Nucleus accumbens (tissue), 56 donors: Measurements from ENCODE around the gene DEXI.
A peak's percentile ranks its signal among the peaks of the same experiment; 100 is the strongest.
"Not testable (repeated sequence)": the region's sequence is repeated elsewhere in the genome, so short reads cannot be mapped to it uniquely, and the experiment has no call there.

Experiments
- DNase-seq, 56 donors: peaks; one replicate each; lab custom pipeline; 2025; lab: John Stamatoyannopoulos, UW

DEXI gene

DNA sequence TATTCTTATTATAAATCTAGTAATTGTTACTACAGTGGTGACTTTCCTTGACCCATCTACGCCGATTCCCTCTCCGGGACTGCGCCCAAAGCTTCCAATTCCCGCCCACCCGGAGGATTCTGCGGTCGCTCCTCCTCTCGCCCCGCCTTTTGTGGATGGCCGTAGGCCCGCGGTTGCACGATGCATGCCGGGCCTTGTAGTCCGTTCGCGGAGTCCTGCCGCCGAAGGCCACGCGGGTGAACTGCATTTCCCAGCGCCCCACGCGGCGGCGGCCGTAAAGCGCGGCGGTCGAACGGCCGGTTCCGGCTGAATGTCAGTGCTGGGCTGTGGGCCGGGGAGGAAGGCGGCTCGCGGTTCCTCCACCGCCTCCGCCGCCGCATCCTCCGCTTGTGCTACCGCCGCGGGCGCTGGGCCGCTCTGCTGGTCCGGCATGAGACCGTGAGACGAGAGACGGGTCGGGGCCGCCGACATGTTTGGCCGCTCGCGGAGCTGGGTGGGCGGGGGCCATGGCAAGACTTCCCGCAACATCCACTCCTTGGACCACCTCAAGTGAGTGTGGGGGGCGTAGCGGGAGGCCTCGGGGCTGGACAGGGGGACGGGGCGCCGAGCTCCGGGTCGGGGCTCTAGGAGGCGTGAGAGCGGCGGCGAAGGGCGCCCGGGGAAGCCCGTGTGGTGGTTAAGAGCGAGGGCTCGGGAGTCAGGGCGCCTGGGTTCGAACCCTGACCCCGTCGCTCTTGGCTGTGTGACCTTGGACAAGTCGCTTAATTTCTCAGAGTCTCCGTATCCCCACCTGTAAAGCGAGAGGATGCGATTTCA is 2.2 kb upstream of the DEXI start, which contains the start of gene CLEC16A:
CLEC16A (plus strand) TSS at position 316 of the 816 bp plus-strand sequence; CDS start at position 470, 154 bp downstream.
- peak; percentile 87 to 99 (median 97) for DNase-seq

DNA sequence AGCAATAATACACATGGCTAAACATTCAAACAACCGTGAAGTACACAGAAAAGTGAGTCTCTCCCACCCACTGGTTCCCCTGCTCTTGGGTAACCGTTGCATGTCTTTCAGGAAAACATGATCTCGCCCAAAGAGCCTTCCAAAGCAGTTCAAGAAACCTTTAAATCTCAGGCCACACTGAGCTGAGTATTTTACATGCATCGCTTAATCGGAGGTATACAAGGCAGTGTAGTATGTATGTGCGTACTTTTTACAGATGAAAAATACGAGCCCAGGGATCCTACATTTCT is 741 bp upstream of the DEXI start:
- no peak for DNase-seq

DNA sequence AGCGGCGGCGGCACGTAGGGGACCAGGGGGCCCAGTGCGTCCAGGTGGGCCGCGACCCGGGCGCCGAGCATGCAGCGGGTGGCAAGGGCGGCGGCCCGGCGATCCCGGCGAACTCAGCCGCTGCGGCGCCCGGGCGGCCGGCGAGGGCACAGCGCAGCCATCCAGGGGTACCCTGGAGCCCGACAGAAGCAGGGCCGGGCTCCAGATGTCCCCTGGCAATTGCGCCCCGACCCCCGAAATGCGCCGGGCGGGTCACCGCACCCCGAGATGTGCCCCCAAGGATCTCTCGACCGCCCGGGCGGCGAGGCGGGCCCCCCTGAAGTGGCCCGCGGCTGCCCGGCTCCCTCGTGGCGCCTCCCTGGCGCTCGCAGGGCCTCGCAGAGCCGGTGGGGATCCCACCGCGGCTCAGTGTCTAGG is 325 bp downstream of the DEXI start:
- not testable (repeated sequence) for DNase-seq

DNA sequence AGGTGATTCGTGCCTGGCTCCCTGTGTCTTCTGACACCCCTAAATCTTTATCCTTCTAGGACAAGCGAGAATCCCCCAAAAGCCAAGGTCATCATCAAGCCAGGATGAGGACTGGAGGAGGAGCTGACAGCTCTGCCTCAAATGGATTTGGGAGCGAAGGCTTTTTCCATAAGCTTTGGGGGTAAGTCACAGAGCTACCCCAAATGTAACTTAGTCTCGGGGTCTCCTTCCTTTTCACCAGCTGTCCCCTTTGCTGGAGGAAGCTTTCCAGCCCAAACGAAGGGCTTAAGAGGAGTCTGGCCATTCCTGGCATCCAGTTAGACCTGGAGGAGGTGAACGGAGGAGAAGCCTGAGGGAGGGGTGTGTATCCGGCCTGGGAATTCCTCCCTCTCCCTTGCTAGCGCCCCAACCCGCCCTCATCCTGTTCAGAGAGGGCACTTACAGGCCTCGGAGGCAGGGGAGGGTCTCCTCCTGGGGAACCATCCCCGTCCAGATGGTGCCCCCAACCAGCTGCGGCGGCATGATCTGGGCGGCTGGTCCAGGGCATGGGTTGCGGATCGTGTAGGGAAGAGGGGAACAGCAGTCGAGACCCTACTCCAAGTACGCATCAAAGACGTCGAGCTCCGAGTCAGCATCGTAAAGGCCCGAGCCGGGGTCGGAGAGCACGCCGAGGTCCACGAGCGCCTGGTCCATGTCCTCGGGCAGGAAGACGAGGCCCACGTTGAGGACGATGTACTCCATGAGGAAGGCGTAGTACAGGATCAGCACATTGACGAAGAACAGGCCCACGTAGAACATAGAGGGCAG is 938 bp downstream of the DEXI start:
- peak in 6 of 56 donors; percentile 12 to 26 (median 14) for DNase-seq

DNA sequence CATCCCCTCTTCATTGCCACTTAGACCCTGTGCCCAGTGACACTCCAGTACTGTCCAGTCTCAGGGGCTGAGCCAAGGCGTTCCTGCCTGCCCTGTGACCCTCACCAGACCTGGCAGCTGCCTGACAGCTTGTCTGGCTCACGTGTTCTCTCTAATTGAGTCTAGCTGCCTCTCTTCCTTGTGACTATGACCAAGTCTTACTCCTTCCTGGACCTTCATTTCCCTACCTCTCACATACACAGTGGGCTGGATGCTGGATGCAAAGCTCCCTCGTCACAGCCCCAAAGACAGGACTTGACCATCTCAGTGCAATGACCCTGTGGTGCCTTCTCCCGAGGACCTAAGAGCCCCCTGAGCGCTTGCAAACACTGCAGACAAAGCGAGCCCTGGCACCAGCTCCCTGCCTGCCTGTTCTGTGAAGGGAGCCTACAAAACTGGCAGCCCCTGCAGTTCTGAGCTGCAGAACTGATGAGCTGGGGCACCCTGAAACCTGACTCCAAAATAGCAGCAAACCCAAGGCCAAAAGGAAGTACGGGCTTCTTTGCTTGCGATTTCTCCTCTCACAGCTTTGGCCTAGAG is 1.7 kb downstream of the DEXI start:
- DNase-seq, result peak in 9 of 56 donors; percentile 4 to 42 (median 28)

DNA sequence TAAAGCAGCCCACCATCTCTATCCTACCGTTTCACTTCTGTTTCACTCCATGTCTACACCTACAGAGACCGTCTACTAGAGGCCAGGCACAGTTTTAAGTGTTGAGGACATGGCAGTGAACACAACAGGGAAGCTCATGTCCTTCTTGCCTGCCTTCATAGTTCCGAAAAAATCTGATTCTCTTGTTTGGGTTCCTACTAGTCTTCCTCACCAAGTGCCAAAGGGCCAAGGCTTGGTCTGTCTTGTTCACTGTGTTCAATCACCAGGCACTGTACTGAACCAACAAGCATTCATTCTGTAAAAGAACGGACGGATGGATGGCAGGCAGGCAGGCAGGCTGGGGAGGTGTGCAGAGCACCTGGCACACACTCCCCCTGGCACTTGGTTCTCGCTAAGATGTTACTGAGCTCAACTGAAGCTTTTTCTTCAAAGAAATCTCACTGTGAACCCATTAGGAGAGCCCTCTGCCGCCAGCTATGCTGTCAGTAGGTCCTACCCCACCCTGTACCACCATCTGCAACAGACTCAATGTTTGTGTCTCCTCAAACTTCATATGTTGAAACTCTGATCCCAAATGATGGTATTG is 2.5 kb downstream of the DEXI start:
- DNase-seq, result no peak

DNA sequence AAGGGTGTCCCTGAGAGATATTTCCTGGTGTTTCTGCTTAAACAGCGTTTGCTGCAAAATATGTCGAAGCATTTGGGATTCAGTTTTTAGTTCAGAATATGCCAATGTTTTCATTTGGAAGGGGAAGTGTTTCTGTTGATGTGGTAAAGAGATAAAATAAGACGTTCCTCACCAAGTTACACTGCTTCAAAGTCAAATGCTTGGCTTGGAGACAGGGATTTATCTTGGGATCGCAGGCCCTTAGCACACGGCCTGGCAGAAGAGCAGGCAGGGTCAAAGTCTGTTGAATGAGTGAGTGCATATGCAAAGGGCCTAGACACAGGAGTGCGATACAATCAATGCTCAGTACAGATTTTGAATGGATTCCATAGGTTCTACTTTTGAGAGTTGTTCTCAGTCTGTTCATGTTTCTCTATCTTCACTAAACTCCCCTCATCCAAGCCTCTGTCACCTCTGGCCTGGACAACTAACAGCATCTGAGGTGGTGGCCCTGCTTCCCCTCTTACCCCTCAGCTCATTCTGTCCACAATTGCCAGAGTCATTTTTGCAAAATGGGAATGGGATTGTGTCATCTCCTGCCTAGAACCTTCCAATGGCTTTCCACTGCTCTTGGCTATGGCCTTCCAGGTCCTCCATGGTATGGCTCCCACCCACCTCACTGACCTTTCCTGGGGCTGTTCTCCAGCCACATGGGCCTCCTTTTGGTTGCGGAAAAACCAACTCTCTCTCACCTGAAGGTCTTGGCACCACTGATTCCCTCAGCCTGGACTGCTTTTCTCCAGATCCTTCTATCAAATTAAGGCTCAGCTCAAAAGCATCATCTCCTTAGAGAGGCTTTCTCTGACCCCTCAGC is 3.2 kb downstream of the DEXI start:
- DNase-seq, result no peak

DNA sequence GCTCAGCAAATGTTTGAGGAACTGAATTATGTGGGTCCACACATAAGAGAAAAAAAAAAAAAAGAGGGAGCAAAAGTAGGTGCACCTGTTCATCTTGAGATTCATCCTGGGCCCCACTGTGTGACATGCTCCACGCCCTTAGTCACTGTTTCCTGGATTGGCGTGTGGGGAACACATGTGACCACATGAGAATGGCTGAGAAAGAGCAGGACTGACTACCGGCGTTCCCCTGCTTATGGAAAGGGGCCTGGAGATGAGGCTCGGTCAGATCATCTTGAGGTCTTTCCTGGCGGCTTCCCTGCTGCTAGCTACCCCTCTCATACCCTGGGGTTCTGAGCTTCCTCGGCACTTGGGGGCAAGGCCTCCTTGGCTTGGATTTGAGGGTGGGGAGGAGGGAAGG is 3.9 kb downstream of the DEXI start:
- no peak for DNase-seq

DNA sequence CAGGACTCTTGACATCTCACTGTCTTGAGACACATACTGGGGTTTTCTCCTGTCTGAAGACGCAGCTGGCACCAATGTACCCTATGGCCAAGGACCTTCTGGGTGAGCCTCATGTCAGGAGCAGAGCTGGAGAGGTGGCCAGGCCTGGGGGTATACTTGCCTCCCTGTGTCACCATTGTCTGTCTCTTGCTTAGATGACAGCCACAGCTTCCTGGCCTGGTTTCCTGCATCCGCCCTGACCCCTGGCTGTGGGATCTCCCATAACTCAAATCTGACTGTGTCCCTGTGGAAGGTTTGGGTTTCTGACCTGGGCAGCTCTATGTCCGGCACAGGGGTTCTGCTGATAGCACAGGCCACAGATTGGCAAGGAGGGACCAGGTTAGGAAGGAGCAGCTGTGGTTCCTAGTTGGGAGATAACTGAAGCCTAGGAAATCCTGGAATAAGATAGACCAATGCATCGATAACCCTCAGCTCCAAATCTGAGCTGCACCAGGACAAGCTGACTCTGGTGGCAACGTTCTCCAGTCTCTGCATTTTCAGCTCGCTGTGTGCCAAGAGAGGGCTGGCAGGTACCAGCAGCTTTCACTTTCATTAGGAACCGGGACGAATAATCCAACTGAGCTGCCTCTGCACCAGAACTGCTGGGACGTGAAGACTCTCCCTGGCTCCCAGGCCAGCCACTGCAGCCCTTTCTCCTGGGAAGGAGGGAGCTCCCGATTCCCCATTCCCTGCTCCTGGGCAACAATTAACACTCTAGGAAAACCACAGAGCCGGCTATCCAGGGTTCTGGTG is 5.0 kb downstream of the DEXI start:
- peak in 17 of 56 donors; percentile 6 to 48 (median 28) for DNase-seq

DNA sequence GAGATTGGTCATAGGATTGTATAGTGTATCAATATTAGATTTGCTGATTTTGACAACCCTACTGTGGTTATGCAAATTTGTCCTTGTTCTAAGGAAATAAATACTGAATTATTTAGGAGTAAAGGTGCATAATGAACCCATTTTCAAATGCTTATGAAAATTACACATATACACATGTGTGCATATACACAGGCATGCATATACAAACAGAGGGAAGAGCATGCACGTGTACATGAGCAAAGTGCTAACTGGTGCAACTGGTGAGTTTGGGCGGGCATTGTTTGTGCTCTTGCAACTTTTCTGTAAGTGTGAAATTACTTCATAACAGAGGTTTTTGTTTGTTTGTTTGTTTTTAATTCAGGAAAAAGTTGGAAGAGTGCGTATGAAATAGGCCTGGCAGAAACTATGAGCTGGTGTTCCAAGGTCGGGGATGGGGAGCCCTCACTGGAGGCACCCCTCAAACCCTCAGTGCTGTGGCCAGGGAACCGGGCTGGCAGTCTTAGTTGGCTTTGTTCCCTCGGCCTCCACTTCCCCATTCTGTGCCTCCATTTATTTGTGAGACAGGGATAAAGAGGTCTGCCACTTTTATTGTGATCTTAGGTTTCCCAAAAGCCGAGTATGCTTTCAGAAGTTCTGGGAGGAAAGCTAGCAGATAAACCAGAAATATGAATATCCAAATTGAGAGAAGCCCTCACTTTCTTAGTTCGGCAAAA is 5.8 kb downstream of the DEXI start:
- no peak for DNase-seq

DNA sequence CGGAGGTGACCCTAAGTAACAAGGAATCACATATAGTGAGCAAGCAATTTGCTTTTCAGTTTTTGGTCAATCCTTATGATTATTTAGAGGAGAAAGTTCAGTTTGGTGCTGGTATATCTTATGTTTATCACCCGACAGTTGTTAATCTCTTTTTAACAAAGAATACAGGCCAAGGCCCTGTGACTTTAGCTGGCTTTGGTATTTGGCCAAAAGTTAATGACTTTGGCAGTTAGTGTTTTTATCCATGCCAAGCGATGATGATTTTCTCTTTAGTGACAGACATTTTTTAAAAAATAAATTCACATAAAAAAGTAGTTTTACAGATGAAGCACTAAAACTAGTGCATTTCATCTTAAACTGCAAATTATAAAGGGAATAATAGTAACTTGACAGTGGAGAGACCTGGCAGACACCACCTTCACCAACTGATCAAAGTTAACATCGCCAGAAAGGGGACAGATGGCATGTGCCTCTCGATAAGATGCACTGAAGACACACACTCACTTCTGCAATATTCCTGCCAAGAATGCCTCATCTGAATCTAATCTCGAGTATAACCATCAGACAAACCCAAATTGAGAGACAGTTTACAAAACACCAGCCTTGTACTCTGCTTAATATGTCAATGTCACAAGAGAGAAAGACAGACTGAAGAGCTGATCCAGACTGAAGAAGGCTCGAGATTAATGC is 6.9 kb downstream of the DEXI start:
- no peak for DNase-seq

DNA sequence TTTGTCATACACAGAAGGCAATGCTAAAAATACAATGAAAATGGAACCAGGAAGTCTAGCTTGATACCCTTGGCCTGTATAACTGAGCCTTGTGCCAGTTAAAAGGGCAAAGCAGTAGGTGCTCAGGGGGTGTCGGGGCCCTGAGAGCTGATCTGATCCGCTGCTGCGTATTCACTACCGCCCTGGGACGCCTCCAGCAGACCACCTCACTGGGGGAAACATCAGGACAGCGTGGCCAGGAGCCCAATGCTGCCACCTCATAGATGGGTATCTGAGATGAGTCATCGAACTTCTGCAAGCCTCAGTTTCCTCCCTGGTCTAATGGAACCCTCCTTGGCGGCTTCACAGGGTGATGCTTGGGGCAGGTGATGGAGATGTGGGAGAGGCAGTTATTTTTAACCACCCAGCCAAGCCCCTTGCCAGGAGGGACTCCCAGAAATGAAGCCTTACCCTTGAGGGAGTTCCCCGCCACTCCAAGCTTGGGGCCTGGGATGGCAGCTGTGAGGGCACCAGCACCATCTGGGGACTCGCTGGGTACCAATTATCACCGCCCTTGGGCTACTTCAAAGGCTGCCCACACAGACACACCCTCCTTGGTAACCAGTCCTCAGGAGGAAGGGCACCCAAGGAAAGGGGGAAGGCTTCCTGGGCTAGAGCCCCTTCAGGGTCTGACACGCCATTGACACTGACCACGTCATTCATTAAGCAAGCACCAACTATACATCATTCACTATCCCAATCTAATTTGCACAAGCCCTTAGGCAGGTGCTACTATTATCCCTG is 7.8 kb downstream of the DEXI start:
- no peak for DNase-seq

DNA sequence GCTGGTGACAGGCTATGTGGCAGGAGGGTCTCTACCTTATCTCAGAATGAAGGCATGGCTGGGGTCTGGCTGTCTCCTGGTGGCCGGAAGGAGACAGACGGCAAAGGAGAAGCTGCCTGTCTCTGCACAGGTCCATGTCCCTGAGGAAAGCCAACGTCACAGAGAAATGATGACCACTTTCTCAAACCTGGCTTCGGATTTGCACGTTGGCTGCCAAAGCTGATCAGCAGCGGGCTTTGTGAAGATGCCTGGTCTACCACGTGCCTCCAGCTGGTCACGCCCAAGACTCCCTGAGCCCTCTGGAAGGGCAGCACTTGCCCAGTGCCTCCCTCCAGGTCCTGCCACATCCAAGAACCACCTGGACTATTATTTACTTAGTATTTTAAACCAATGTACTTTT is 8.4 kb downstream of the DEXI start:
- no peak for DNase-seq

DNA sequence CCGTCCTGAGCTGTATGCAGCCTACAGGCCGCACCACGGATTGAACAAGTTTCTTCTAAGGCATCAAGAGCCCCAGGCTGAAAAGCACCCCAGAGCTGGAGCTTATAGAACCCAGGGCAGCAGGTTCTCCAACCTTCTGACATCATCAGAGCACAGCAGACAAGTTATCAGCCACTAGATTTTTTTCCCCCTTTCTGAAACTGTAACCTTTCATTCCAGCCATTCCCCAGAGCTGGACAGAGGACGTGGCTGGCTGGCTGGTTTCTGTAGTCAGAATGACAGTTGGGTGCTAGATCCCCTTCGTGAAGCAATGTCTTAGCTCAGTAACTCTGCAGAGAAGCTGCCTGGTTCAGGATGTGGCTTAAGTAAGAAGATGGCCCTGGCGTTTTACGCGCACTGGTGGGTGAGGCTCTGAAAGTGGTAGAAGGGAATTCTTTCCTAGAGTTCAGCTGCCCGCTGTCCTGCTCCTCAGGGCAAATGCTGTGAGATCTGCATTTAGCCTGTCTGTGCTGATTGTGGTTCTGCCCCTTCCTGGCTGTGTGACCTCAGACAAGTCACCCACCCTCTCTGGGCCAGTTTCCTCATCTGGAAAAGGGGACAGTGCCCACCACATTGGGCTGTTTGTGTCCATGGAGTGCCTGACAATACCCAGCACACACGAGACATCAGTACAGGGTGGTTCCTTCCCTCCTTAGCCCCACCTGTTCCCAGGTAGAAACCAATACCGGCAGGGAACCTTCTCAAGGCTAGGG is 9.1 kb downstream of the DEXI start:
- no peak for DNase-seq

DNA sequence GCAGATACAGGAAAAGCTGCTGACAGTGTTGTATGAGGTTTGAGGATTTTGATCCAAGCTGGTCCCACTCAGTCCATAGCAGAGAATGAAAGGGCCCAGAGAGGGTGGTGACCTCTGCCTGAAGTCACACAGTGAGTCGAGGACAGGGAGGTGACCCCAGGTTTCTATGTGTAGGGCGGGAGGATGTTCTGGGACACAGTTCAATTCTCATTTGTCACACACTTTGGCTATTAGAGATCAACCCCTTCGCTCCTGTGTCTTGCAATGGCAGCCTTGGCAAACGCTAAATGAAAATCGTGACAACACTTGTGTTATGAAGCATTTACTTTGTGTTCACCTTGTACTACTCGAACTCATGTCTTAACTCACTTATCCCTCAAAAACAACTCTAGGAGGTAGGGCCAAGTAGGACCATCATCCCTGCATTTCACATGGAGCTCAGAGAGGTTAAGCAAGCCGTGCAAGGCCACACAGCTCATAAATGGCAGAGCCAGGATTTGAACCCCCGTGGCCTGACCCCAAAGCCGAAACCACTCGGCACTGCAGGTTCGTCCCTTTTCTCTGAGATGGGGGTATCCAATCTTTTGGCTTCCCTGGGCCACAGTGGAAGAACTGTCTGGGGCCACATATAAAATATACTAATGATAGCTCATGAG is 10.2 kb downstream of the DEXI start:
- no peak for DNase-seq

DNA sequence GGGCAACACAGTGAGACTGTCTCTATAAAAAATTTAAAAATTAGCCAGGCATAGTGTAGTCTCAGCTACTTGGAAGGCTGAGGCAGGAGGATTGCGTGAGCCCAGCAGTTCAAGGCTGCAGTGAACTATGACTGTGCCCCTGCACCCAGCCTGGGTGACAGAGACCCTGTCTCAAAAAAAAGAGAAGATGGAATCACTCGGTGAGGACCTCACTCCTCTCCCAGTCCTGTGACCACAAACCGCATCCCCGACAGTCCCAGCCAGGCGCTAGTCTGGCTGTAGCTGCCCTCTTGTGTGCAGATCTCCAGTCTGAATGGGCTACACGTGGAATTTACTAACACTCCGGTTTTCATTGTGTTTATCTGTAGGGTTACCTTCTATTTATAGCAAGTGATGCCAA is 11.1 kb downstream of the DEXI start:
- no peak for DNase-seq
